Activated naive CD4-positive, alpha-beta T cell treated with anti-CD3 and anti-CD28 coated beads for 36 hours (primary cell): ENCODE data around the gene GRM5. TPM values are rescaled to one million over a fixed set of nuclear protein-coding genes. Genes with fewer than 3 reads are reported as not detected.

Source experiments
- CTCF ChIA-PET: fragments of 350-600 bp; sonication (Branson Sonifier 250); formaldehyde crosslinking; loops from one replicate; lab custom pipeline; 2021; ENCODE audit warnings: antibody characterized with exemption; lab: Charles Lee
- DNase-seq: peaks from one replicate; pipeline ENCODE4 v3.0.0-alpha.2; 2020
- H3K27ac Mint-ChIP-seq: one replicate; pipeline ENCODE4 v1.8.0; 2021; ENCODE audit warnings: mild to moderate bottlenecking, mixed read lengths
- H3K27me3 Mint-ChIP-seq: one replicate; pipeline ENCODE4 v1.8.0; 2021; ENCODE audit warnings: low read depth, mixed read lengths
- H3K36me3 Mint-ChIP-seq: one replicate; pipeline ENCODE4 v1.8.0; 2021; ENCODE audit warnings: low read depth, mixed read lengths
- H3K4me1 Mint-ChIP-seq: one replicate; pipeline ENCODE4 v1.8.0; 2021; ENCODE audit warnings: low read depth, mixed read lengths
- H3K4me3 Mint-ChIP-seq: one replicate; pipeline ENCODE4 v1.8.0; 2021; ENCODE audit warnings: mild to moderate bottlenecking, moderate library complexity, mixed read lengths
- H3K9me3 Mint-ChIP-seq: one replicate; pipeline ENCODE4 v1.8.0; 2021; ENCODE audit warnings: mixed read lengths
- intact Hi-C: fragments of 100-400 bp; cut with micrococcal nuclease; formaldehyde crosslinking; loops from one replicate; pipeline ENCODE4 v1.15.1; 2023
- total RNA-seq, 2 experiments: library from RNA; stranded (reverse); gene quantifications; one replicate each; pipeline ENCODE4 v1.2.3, GENCODE V29; 2021

Gene GRM5
- total RNA-seq, 2 experiments from 2014 or later, result not detected

DNA sequence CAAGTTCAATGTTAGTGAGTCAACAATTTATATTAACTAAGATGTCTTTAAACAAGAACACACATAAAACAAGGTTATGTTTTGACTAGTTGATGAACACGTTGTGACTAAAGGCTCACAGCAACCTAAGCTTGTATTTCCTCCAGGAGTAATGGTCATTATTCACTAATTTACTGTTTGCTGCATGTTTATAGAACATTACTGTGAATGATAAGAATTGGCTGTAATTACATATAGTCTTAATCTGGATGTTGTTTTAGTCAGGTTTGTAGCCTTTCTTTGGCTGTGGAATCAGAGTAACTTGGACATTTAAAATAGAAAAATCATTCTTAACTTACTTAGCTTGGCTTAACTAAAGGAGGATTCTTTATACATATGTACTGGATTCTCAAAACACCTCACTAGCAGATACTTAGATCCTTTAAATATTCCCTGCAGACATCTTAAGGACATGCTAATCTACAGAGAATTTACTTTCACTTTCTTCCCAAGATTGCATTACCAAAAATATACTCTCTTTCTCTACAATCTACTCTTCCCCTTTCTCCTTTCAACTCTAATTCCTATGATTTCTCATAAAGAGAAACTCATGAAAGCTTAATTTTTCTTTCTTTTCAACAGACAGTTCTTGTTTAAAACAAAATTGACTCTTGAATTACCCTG, 408.6 kb downstream of the GRM5 start:
- Mint-ChIP-seq H3K36me3 (no peaks in the 10 kb centered on the region), H3K27me3 (no peaks in the 10 kb centered on the region), H3K27ac (no peak overlapping the region), H3K9me3 (no peaks in the 10 kb centered on the region), H3K4me3 (no peak overlapping the region), H3K4me1 (peaks cover 15% of the 10 kb centered on the region)
- intact Hi-C loops, result no loop called here
- no peak for DNase-seq
- CTCF ChIA-PET, result no interaction called here

DNA sequence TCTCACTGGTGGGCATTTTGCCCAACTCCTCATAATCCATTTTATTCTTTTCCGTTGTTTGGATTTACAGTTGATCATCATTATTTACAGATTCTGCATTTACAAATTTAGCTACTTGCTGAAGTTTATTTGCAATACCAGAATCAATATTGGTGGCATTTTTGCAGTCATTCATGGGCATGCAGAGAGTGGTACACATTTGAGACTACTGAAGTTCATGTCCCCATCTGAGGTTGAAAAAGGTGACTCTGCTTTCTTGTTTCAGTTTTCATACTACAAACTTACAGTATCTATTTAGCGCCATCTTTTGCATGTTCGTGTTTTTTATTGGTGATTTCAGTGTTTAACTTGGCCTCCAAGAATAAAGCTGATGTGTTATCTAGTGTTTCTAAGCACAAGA, 409.5 kb downstream of the GRM5 start:
- CTCF ChIA-PET, result no interaction called here
- no peak for DNase-seq
- Mint-ChIP-seq H3K27me3 (no peaks in the 10 kb centered on the region), H3K36me3 (no peaks in the 10 kb centered on the region), H3K4me3 (no peak overlapping the region), H3K9me3 (no peaks in the 10 kb centered on the region), H3K4me1 (peaks cover 15% of the 10 kb centered on the region), H3K27ac (no peak overlapping the region)
- intact Hi-C loops, result no loop called here

DNA sequence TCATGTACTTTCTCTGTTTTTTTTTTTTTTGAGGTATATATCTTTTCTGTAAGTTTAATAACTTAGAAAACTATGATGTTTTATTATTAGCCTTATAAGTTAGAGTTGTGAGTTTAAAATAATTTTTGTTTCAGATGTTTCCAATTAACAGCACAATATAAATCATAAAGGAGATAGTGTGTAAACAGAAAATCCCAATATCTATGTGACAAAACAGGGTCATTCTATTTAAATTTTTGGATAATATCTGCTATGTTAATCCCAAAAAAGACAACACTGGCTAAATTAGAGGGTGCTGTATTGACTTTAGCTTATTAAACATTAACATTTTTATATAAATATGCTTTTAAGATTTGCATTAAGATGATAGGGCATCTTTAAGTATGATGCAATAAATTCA, 410.1 kb downstream of the GRM5 start:
- CTCF ChIA-PET, result no interaction called here

DNA sequence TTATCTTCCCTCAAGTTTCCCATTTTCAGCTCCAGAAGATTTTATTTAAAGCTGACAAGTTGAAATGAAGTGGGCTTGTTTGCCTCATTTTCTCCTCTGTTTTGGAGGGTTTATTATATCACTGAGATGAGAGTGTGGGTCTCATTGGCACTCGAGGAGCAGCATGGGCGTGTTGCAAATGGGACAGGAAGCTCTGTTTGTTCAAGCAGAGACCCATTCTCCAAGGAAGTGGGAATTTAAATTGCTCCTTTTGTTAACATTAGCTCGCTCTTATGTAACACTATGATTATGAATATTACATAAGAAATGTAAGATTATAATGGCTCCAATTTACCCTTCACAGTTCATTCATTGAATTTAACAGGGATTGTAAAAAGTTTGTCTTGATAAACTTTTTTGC, 410.6 kb downstream of the GRM5 start:
- no peak overlapping the region for H3K27ac Mint-ChIP-seq
- CTCF ChIA-PET, result no interaction called here
- intact Hi-C loops, result no loop called here
- peaks cover 15% of the 10 kb centered on the region for H3K4me1 Mint-ChIP-seq
- no peak overlapping the region for H3K4me3 Mint-ChIP-seq
- no peaks in the 10 kb centered on the region for H3K9me3 Mint-ChIP-seq
- no peak for DNase-seq
- H3K36me3 Mint-ChIP-seq, result no peaks in the 10 kb centered on the region
- H3K27me3 Mint-ChIP-seq, result no peaks in the 10 kb centered on the region

More for the DNA sequence above, 410.1 kb downstream of the GRM5 start:
- Mint-ChIP-seq H3K27ac (no peak overlapping the region), H3K9me3 (no peaks in the 10 kb centered on the region), H3K27me3 (no peaks in the 10 kb centered on the region), H3K36me3 (no peaks in the 10 kb centered on the region), H3K4me1 (peaks cover 15% of the 10 kb centered on the region), H3K4me3 (no peak overlapping the region)
- intact Hi-C loops, result no loop called here
- DNase-seq, result no peak

DNA sequence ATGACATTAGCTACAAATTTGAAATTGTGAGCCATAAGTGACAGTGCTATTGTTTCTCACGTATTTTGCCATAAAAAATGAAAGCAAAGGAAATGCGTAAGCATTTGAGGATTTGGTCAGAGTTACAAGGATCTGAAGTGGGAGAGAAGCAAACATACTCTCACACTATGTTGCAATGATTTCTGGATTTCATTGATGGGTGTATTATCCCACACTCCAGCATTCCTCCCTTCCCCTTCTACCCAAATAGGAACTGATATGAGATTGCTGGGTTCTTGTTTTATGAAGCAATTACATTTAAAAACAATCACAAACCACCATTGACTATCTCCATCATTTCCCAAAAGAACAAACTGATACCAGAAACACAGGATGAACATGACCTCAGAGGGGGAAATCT, 414.2 kb downstream of the GRM5 start:
- H3K27me3 Mint-ChIP-seq, result no peaks in the 10 kb centered on the region
- DNase-seq, result no peak
- no peak overlapping the region for H3K4me3 Mint-ChIP-seq
- no peaks in the 10 kb centered on the region for H3K36me3 Mint-ChIP-seq
- no peak overlapping the region for H3K27ac Mint-ChIP-seq
- CTCF ChIA-PET, result no interaction called here
- H3K9me3 Mint-ChIP-seq, result no peaks in the 10 kb centered on the region
- peaks cover 2% of the 10 kb centered on the region for H3K4me1 Mint-ChIP-seq
- intact Hi-C loops, result no loop called here

DNA sequence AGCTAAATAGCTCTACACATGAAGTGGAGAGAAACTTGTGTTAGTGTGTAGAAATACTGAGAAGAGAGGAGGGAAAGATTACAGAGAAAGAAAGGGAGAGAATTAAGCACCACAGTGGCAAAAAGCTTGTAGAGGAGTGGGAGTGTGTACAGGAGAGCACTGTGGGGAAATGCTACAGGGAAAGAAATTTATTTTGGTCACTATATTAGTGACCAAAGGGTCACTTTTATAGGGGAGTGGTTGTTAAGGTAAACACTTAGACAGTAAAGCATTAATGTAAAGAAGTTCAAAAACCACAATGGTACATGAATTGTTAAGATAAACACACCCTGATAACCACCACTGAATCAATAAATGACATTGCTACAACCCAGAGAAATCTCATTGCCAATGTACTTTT, 421.1 kb downstream of the GRM5 start:
- DNase-seq, result no peak
- intact Hi-C loops, result no loop called here
- Mint-ChIP-seq H3K4me3 (no peak overlapping the region), H3K27ac (no peak overlapping the region), H3K4me1 (no peaks in the 10 kb centered on the region), H3K27me3 (no peaks in the 10 kb centered on the region), H3K9me3 (peaks cover 3% of the 10 kb centered on the region), H3K36me3 (no peaks in the 10 kb centered on the region)
- CTCF ChIA-PET, result no interaction called here

DNA sequence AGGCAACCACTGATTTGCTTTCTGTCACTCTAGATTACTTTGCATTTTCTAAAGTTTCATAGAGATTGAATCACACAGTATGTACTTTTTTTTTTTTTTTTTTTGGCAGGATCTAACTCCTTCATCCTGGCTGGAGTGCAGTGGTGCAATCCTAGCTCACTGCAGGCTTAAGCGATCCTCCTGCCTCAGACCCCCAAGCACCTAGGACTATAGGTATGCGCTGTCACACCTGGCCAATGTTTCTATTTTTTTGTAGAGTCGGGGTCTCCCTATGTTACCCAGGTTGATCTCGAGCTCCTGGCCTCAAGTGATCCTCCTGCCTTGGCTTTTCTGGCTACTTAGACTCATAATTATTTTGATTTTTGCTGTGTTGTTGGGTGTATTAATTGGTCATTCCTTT, 433.6 kb downstream of the GRM5 start:
- H3K9me3 Mint-ChIP-seq, result no peaks in the 10 kb centered on the region
- no peaks in the 10 kb centered on the region for H3K4me1 Mint-ChIP-seq
- no peak overlapping the region for H3K4me3 Mint-ChIP-seq
- DNase-seq, result no peak
- H3K36me3 Mint-ChIP-seq, result no peaks in the 10 kb centered on the region
- intact Hi-C loops, result no loop called here
- H3K27me3 Mint-ChIP-seq, result no peaks in the 10 kb centered on the region
- no peak overlapping the region for H3K27ac Mint-ChIP-seq
- CTCF ChIA-PET, result no interaction called here

DNA sequence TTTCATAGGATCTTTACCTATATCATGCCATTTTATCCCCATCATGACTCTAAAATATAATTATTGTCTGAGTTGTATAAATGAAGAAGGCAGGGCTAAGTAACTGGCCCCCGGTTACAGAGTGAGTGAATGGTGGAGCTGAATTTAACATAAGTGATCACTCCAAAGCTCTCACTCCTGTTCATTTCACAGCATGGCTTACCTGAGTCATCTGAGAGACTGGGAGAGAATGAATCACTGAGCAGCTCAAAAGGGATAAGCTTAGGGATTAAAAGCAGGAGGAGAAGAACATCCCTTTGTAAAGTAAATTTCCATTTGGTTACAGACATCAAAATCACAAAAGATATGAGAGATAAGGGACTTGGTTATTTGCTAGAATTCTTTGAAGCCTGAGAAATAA, 434.3 kb downstream of the GRM5 start:
- Mint-ChIP-seq H3K9me3 (no peaks in the 10 kb centered on the region), H3K27ac (no peak overlapping the region), H3K27me3 (no peaks in the 10 kb centered on the region), H3K4me1 (no peaks in the 10 kb centered on the region), H3K4me3 (no peak overlapping the region), H3K36me3 (no peaks in the 10 kb centered on the region)
- CTCF ChIA-PET, result no interaction called here
- intact Hi-C loops, result no loop called here
- DNase-seq, result no peak

DNA sequence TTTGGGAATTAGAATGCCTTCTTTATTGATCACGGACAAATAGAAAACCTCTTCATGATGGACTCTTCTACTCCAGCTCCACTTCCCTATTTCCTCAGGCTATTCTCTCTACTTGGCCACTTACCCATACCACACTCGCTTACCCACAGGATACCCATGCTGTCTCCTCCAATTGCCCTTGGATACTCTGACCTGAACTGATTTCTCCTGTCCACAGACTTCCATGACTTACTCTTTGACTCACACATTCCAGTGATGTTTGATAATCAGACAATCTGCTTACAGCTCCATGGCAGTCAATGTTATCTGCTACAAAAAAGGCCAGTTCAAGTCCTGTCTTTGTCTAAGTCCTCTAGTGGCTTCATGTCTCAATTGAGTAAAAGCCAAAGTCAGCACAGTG, 436.3 kb downstream of the GRM5 start:
- Mint-ChIP-seq H3K4me3 (no peak overlapping the region), H3K27me3 (no peaks in the 10 kb centered on the region), H3K4me1 (no peaks in the 10 kb centered on the region), H3K27ac (no peak overlapping the region), H3K9me3 (no peaks in the 10 kb centered on the region), H3K36me3 (no peaks in the 10 kb centered on the region)
- CTCF ChIA-PET, result no interaction called here
- intact Hi-C loops, result no loop called here
- no peak for DNase-seq

DNA sequence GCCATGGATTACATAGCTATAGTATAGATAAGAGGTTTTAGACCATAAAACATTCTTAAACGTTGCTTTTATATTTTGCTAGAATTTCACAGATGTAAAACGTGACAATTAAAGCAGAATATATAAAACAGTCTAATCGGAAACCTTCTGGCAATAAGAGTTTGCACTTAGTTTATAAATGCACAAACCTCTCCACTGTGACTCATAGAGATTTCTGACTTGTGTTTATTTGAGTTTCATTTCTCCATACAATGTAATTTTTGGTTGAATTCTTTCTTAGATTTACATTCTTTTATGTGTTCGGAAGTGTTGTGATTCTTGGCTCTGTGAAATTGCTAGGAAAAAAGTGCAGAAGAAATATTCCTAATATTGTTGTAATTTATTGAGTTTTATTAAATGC, 439.6 kb downstream of the GRM5 start:
- no peak overlapping the region for H3K4me3 Mint-ChIP-seq
- DNase-seq, result no peak
- intact Hi-C loops, result no loop called here
- no peaks in the 10 kb centered on the region for H3K36me3 Mint-ChIP-seq
- no peak overlapping the region for H3K27ac Mint-ChIP-seq
- no peaks in the 10 kb centered on the region for H3K9me3 Mint-ChIP-seq
- CTCF ChIA-PET, result no interaction called here
- H3K4me1 Mint-ChIP-seq, result no peaks in the 10 kb centered on the region
- H3K27me3 Mint-ChIP-seq, result no peaks in the 10 kb centered on the region

DNA sequence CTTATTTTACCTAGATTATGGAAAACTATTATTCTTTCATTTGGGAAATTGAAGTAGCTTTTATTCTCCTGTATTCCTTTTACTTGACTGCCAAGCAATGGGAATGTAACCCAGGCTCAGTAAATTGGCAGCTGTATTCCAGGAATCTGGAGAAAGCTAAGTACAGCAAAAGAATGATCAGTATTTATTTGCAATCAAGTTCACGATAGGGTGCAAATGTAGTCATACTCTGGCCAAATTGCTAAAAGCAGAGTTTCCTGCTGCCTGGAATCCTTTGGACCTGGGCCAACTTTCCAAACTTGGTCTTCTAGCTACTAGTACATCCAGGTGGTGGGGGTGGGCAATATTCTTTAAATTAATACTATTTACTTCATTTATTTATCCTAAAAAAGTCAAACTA, 442.3 kb downstream of the GRM5 start:
- H3K4me3 Mint-ChIP-seq, result no peak overlapping the region
- no peaks in the 10 kb centered on the region for H3K9me3 Mint-ChIP-seq
- H3K27ac Mint-ChIP-seq, result no peak overlapping the region
- DNase-seq, result no peak
- intact Hi-C loops, result no loop called here
- CTCF ChIA-PET, result no interaction called here
- no peaks in the 10 kb centered on the region for H3K4me1 Mint-ChIP-seq
- no peaks in the 10 kb centered on the region for H3K27me3 Mint-ChIP-seq
- H3K36me3 Mint-ChIP-seq, result no peaks in the 10 kb centered on the region

DNA sequence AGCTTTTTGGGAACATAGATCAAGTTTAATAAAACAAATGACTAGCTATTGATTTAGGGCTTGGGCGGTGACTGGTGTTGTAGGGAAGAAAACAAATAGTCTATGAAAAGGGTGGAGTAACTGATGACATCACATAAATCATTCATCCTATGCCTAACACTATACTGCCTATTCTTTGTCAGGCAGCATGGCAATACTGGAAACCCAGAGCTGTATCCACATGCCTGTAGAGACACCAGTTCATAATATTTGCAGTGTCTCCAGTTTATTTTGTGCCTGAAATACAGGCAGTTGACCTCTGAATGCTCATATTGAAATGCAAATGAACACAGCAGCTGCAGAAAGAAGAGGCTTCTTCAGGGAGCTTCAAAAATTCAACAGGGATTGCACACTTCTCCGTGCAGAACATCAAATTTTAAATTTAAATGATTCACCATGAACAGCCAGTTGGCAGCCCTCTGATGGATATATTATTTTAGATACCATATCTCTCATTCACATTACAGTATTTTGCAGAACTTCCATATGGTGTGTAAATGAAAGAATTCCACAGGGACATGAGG, 445.1 kb downstream of the GRM5 start:
- intact Hi-C loops, result no loop called here
- Mint-ChIP-seq H3K27ac (no peak overlapping the region), H3K36me3 (no peaks in the 10 kb centered on the region), H3K4me3 (no peak overlapping the region), H3K27me3 (no peaks in the 10 kb centered on the region), H3K9me3 (no peaks in the 10 kb centered on the region), H3K4me1 (no peaks in the 10 kb centered on the region)
- DNase-seq, result no peak
- CTCF ChIA-PET, result no interaction called here

DNA sequence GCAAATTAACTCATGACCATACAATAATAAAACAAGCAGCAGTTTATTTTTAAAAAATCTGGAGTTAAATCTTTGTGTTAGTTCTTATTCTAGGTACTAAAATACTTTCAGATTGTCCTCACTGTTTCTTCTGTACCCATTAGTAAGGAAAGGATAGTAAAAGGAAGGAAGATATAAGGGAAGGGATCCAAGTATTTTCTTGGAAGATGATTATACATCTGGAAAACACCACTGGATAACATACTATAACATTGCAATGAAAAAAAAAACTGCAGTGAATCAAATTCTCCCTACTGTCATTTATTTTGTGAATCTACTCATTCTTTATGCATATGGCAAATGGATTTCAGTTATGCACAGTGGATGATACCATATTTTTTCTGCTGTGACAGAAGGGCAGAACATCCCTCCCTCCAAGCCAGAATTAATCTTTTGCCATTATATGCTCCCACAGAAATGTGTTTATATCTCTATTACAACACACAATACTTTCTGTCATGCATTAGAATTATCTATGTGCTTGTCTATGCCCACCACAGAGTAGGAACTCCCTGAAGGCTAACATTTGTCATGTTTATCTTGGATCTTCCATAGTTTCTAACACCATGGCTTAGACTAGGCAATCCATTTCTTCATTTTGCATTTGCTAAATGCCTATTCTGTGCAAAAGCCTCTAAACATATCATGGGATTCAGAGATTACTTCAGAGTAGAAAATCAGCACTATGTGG, 446.0 kb downstream of the GRM5 start:
- DNase-seq, result no peak
- CTCF ChIA-PET, result no interaction called here
- no peaks in the 10 kb centered on the region for H3K4me1 Mint-ChIP-seq
- no peaks in the 10 kb centered on the region for H3K9me3 Mint-ChIP-seq
- H3K36me3 Mint-ChIP-seq, result no peaks in the 10 kb centered on the region
- no peak overlapping the region for H3K27ac Mint-ChIP-seq
- intact Hi-C loops, result no loop called here
- no peak overlapping the region for H3K4me3 Mint-ChIP-seq
- H3K27me3 Mint-ChIP-seq, result no peaks in the 10 kb centered on the region
